Endometrial microvascular endothelial cells (primary cell): ENCODE results near the gene MSMP. TPM values are rescaled to one million over a fixed set of nuclear protein-coding genes. Genes with fewer than 3 reads are reported as not detected.

Experiments
- in situ Hi-C: cut with HindIII; loops from 2 replicates; pipeline ENCODE4 v1.10.0; 2017; ENCODE audit warnings: low sequenced_read_pairs, low pct_unique_long_range_greater_than_20kb; ENCODE audit errors: inconsistent ontology term
- total RNA-seq: library from RNA; depleted of rRNA; stranded (reverse); fragments of >200 nt; gene quantifications from one replicate; pipeline ENCODE4 v1.2.3, GENCODE V29; 2015; ENCODE audit errors: inconsistent ontology term

Gene MSMP
- total RNA-seq, 1 donor from 2014 or later: 5.3 TPM

GRCh38 chr9:35748858-35749514 is 5.1 kb downstream of the MSMP start, which contains the start of the genes GBA2 and RGP1:
Gene GBA2 (minus strand): TSS chr9:35749228. CDS start chr9:35748704, 524 bp downstream.
Gene RGP1 (plus strand): TSS chr9:35749287. CDS start chr9:35749756, 469 bp downstream.
- in situ Hi-C loops: loop anchor here (10.0 kb wide), 1 partner anchor 76 kb away; the partner anchor contains the start of genes FAM221B and TMEM8B

- in situ Hi-C loops: loop anchor here (10.0 kb wide), 1 partner anchor 76 kb away; the partner anchor contains the start of genes FAM221B and TMEM8B
Measured at GRCh38 chr9:35748242-35748857, 5.7 kb downstream of the MSMP start.

GRCh38 chr9:35746583-35746982 is 7.5 kb downstream of the MSMP start:
- in situ Hi-C loops: loop anchor here (10.0 kb wide), 1 partner anchor 78 kb away; the partner anchor contains the start of genes FAM221B and TMEM8B

DNA sequence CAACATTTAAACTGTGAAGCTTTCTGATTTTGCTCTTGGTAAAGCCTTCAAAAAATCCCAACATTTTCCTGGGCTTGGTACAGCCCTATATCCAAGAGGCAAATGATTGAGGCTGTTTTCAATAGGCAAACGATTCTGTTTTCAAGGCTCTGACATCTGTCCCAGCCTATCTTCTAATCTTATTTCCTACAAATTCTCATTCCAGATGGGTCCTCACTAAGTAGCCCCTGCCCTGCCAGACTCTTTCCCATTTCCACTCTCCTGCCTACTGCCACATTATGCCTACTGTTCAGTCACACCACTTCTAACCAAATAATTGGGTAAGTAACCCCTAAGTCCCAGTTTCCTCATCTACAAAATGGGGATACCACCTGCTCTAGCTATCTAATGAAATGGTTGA is 8.5 kb downstream of the MSMP start:
- in situ Hi-C loops: loop anchor here (10.0 kb wide), 1 partner anchor 79 kb away; the partner anchor contains the start of genes FAM221B and TMEM8B

GRCh38 chr9:35743880-35744518 is 10.1 kb downstream of the MSMP start:
- in situ Hi-C loops: loop anchor here (10.0 kb wide), 1 partner anchor 81 kb away; the partner anchor contains the start of genes FAM221B and TMEM8B

DNA sequence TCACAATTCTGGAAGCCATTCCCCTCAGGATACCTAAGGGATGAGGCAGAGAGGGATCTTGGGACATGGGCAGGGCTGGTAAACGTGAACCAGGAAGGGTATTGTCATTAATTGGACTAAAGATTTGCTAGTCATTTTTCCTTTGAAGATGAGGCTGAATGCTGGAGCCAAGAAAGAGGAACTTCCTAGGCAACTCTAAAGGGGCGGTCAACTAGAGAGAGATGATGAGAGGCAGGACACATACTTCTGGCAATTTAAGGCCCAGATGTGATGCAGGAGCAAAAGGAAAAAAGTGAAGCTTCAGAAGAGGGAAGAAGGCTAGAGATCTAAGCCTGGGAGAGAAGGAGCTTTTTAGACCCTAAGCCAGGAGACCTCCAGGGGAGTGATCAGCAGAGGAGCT is 10.6 kb downstream of the MSMP start:
- in situ Hi-C loops: loop anchor here (10.0 kb wide), 1 partner anchor 81 kb away; the partner anchor contains the start of genes FAM221B and TMEM8B

- in situ Hi-C loops: loop anchor here (10.0 kb wide), 1 partner anchor 83 kb away; the partner anchor contains the start of genes FAM221B and TMEM8B
Measured at GRCh38 chr9:35741740-35742139, 12.3 kb downstream of the MSMP start.

GRCh38 chr9:35740243-35740642 is 13.8 kb downstream of the MSMP start:
- in situ Hi-C loops: loop anchor here (10.0 kb wide), 1 partner anchor 85 kb away; the partner anchor contains the start of genes FAM221B and TMEM8B

DNA sequence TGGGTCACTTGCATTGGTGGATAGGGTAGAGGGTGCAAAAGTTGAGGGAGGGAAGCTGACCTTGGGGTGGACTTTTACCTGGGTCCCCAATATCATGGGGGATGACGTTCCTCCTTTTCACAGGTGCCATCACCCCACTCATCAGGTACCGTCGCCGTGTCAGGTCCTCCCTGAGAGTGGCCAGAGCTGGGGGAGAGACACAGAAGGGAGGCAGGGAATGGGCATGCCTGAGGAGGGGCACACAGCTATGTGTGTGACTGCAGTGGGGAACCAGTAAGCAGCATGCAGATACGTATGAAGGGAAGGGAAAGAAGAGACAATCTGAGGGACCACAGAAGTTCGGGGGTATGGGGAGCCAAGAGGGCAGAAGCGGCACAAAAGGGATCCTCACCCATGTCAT is 15.2 kb downstream of the MSMP start:
- in situ Hi-C loops: no loop called here

DNA sequence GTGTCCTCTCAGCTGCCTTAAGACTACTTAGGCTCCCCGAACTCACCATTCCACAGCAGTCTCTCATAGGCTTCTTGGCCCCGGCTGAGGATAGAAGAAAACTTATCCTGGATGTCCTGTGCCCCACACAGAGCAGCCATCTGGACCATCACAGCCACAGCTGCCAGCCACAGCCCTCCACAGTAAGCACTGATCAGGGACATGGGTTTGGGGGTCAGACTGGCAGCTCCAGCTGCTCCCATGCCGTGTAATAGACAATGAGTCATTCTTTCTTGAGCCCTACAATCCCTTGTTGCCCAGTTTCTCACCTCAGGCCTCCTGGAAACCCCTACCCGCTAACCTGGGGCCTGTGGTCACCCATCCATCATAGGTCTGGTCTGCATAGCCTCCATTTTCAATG is 15.9 kb downstream of the MSMP start:
- in situ Hi-C loops: no loop called here

GRCh38 chr9:35737143-35737542 is 16.9 kb downstream of the MSMP start:
- in situ Hi-C loops: no loop called here

DNA sequence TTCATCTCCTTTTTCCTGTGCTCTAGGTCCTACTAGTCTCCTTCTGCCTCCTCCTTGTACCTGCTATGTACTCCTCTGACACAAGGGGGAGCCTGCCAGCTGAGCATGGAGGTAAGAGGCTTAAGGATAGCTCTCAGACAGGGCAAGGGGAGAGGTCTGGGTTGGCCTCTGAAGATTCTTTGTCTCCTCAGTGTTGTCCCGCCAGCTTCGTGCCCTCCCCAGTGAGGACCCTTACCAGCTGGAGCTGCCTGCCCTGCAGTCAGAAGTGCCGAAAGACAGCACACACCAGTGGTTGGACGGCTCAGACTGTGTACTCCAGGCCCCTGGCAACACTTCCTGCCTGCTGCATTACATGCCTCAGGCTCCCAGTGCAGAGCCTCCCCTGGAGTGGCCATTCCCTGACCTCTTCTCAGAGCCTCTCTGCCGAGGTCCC is 17.9 kb downstream of the MSMP start:
- in situ Hi-C loops: no loop called here

- in situ Hi-C loops: no loop called here
Measured at GRCh38 chr9:35734096-35734495, 20.0 kb downstream of the MSMP start.

GRCh38 chr9:35732800-35733541 is 21.1 kb downstream of the MSMP start:
- in situ Hi-C loops: no loop called here

DNA sequence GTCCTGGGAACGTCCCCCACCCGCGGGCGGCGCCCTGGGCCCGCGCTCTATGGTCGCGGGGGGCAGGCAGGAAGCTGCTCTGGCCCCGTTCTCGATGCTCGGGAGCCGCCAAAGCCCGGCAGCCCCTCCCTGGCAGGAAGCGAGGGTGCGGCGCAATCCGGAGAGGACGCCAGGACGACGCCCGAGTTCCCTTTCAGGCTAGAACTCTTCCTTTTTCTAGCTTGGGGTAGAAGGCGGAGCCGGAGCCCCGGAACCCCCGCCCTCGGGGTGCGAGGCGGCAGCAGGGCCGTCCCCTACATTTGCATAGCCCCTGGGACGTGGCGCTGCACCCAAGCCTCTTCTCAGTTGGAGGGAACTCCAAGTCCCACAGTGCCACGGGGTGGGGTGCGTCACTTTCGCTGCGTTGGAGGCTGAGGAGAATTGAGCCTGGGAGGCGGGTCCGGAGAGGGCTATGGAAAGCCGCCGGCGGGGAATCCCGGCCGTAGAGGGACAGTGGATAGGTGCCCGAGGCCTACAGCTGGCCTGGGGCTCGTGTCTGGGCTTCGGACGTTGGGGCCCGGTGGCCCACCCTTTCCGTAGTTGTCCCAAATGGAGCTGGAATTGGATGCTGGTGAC is 21.8 kb downstream of the MSMP start, which contains the start of the genes CREB3 and TLN1:
Gene CREB3 (plus strand): TSS at position 482 of the 615 bp plus-strand sequence. CDS start 107 bp downstream, at position 589.
Gene TLN1 (minus strand): TSS at position 11 of the 615 bp plus-strand sequence. CDS start 6,501 bp downstream, outside the sequence.
- in situ Hi-C loops: no loop called here

GRCh38 chr9:35731415-35732184 is 22.5 kb downstream of the MSMP start:
- in situ Hi-C loops: no loop called here

- in situ Hi-C loops: no loop called here
Measured at GRCh38 chr9:35730486-35730854, 23.6 kb downstream of the MSMP start.
